GM19328 (cell line): ENCODE results near the gene NCOA5.
"Not testable (repeated sequence)": the region's sequence is repeated elsewhere in the genome, so short reads cannot be mapped to it uniquely, and the experiment has no call there.

ENCODE experiments used
- ATAC-seq: cut with Tn5 transposase; IDR thresholded peaks from one replicate; pipeline ENCODE4 v1.9.1; 2021; ENCODE audit warnings: mild to moderate bottlenecking, moderate library complexity; ENCODE audit not compliant: unreplicated experiment

The NCOA5 gene

DNA sequence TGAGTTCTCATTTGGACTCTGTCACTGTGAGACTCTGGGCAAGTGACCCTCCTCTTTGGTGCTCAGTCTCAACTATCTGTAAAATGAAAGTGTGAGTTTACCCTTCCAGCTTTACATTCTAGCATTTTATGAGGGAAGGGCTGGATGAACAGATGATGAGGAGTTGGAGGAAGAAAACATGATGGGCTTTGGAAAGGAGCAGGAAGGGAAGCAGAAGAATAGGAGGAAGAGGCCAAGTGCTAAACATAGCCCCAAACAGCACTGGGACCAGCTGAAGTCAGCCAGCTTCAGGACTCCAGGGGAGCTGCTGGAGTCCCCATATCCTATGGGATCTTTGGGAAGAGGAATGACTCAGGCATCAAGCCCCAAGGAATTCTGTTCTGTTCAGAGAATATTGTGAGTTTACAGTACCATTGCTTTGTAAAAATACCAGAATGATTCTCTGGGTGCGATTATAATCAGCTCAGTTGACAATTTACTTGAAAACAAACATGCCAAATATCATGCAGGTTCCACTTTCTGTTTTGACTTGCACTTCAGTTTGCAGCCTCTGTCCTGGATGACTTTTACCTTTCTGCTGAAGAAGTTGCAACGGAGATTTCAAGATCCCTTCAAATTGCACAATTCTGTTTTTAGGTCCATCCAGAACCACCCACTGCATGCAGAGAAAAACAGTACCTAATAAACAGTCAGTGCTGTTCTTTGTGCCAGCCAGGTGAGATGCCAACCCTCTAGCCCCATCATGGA, 31.6 kb upstream of the NCOA5 start:
- no peak for ATAC-seq

- ATAC-seq, result no peak
These were observed 30.4 kb upstream of the NCOA5 start for GRCh38 chr20:46120136-46120535.

DNA sequence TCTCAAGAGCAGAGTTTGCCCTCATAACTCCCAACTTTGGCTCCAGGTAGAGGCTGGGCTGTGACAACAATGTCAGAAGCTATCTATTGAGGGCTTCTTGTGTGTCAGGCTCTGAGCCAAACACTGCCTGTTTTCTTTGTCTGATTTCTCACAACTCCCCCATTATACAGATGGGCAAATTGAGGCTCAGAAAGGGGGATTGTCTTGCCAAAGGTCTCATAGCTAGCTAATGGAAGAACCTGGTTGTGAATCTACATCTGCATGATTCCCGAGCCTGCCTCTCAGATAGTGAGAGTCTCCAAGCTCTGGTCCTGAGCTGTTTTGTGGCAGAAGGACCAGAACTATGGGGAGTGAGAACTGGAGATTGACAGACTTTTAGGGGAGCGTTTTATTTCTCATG, 29.8 kb upstream of the NCOA5 start:
- no peak for ATAC-seq

DNA sequence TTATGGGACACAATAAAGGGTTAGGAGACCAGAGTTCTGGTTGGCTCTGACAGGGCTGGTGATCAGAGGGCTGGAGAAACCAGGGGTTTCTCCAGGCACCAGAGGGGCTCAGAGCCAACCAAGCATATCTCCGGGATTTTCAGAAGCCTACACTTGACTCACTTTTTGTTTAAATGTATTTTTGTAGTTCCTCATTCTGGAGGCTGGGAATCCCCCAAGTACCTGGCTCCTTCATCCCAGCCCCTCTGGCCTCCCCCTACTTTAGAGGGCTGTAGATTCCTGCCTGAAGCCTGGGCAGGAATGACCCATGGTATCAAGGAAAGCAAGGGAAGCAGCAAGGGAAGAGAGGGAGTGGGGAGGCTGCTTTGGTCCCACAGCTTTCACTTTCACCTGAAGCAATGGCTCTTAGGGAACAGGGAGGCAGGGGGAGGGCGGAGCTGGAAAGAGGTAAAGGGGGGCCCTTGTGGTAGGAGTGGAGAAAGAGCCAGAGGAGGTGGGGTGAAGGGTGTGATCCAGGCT, 29.3 kb upstream of the NCOA5 start:
- ATAC-seq, result no peak

DNA sequence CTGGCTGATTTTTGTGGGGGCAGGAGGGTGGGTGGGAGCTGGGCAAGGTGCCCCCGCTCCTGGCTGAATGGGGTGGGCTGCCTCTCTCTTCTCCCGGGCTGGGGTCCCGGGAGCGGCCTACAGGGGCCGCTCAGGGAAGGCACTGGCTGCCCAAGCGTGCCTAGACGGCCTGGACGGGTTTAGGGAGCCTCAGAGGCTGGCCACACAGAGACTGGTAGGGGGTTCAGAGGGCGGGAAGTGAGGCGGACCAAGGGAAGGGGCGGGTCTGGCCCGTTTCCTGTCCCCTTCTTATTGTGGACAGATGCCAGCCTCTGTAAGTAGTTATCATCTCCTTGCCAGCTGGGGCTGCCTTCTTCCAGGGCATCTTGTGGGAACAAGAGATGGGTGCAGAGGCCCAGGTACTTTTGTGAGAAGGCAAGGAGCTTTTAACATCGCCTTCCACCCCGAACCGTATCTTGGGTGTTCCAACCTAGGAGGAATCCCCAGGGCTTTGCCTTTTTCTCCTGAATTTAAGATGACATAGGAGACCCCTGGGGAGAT, 28.8 kb upstream of the NCOA5 start:
- peak; percentile 44 for ATAC-seq

DNA sequence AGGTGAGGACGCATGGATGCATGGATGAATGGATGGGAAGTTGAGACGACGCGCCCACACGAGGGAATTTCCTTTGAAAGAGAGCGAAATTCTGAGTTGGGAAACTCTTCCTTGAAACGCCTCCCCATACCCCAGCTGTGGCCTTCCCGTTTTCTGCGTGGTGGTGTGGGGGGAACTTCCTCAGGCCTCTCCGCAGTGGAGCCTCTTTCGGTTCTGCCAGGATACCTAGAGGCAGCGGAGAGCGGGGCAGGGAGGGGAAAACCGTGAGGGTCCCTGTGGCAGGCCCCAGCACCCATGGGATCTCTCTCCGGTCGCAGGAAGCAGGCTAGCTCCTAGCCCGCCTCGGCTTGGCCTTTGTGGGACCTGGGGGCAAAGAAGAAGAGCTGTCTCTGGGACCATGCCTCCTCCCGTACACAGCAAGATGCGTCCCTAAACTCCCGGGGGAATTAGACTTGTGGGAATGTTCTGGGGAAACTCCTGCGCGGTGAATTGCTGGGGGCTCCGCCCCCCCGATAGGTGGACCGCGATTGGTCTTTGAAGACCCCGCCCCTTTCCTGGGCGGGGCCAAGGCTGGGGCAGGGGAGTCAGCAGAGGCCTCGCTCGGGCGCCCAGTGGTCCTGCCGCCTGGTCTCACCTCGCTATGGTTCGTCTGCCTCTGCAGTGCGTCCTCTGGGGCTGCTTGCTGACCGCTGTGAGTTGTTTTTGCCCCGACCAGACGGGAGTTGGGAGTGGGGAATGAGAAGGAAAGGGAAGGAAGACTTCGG, 28.1 kb upstream of the NCOA5 start, which contains the start of gene CD40:
TSS of gene CD40 (plus strand) at position 611 of the 764 bp plus-strand sequence. CDS start at position 641, 30 bp downstream.
- ATAC-seq, result peak; percentile 57

- ATAC-seq, result no peak
These were observed 24.7 kb upstream of the NCOA5 start for GRCh38 chr20:46114449-46114848.

DNA sequence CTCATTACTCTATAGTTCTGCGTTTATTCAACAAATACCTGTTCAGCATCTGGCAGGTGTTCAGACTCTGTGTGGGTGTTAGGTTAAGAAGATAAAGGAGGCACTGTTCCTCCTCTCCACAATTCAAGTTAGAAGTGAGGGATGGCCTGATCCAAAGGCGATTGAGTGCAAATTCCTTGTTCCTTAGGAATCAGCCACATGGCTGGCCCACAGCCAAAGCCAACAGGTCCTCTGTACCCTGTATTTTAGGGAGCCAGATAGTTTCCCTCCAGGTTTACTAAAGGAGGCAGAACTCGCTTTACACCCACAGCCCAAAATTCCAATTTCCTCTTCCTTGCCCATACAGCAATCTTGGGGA, 23.3 kb upstream of the NCOA5 start:
- ATAC-seq, result no peak

DNA sequence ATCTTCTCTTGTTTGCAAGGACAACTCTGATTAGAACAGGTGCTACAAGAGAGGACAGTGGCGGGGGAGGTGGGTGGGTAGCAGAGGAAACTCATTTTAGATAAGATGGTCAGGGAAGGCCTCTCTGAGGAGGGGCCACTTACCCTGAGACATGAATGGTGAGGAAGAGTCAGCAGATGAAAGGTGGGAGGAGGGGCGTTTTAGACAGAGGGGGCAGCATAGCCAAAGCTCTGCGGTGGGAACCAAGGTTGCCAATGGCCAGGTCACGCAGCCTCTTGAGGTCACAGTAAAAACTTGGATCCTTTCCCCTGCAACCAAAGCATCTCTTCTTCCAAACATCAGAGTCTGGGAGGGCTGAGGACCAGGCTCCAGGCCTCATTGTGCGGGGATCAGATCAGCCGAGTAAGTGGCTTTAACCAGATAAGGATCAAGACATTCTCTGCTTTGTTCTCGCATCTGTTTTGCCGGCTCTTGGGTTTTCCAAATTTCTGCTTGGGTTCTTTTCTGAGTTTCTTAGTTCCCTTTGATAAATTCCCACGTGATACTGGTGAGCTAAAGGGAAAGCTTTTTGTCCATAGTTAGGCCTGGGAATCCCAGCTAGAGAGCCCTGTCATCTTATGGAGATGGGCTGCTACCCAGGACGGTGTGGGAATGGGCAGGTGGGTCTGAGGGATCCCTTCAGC, 22.8 kb upstream of the NCOA5 start:
- ATAC-seq, result no peak

GRCh38 chr20:46111836-46112212, 22.1 kb upstream of the NCOA5 start:
- no peak for ATAC-seq

DNA sequence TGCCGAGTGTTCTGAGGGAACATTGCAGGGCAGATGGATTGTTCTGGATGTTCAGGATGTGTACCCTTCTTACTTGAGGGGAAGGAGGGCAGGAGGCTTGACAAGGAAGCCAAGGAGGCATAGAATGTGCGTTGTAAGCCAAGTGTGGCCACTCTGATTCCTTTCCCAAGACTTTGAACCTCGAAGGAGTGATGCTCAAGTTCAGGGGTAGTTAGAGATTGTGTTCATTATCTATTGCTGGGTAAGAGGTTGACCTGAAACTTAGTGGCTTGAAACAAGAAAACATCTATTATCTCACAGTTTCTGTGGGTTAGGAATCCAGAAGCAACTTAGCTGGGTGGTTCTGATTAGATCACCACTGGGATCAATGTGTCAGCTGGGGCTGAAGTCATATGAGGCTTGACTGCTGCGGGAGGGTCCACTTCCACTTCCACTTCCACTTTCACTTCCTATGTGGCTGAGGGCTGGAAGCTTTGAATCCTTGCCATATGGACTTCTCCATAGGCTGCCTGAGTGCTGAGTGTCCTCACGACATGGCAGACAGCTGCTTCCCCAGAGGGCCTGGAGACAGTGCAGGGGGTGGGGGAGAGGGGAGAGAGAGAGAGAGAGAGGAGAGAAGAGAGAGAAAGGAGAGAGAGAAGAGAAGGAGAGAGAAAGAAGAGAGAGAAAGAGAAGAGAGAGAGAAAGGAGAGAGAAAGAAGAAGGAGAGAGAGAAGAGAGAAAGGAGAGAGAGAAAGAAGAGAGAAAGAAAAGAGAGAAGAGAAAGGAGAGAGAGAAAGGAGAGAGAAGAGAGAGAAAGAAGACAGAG, 21.5 kb upstream of the NCOA5 start:
- no peak for ATAC-seq

- ATAC-seq, result no peak
These were observed 19.2 kb upstream of the NCOA5 start for GRCh38 chr20:46108976-46109375.

DNA sequence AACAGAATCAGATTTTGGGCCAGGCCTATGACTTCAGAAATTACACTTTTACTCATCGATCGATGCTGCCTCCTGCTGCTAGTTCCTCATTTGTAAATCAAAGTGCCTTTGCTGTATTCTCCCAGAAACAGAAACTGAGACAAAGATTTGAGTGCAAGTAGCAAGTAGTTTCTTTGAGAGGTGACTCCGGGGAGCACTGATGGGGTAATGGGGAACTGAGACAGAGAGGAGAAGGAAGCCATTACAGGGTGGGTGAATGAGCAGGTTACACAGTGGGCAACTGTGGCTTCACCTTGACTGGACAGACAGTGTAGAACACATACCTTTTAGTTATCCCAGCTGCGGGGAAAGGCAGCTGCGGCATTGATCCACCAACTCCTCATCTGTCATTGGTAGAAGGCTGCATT, 18.7 kb upstream of the NCOA5 start:
- ATAC-seq, result peak; percentile 81

DNA sequence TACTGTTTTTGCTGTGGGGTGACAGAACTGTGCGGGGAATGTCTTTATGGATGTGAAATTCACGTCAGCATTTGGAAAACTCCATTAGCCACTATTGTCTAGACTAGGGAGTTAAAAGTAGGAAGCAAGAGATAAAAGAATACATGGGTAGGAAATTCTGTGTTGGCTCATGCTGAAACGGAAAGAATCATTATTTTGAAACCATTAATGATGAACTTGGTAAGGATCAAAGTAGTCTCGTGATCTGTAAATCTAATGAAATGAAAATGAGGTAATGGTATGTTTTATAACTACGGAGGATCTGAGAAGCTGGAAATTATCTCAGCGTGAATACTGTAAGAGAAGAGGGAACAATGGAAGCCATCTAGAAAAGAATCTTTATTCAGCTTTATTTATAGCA, 17.3 kb upstream of the NCOA5 start:
- ATAC-seq, result no peak

- ATAC-seq, result no peak
These were observed 14.5 kb upstream of the NCOA5 start for GRCh38 chr20:46104262-46104661.

DNA sequence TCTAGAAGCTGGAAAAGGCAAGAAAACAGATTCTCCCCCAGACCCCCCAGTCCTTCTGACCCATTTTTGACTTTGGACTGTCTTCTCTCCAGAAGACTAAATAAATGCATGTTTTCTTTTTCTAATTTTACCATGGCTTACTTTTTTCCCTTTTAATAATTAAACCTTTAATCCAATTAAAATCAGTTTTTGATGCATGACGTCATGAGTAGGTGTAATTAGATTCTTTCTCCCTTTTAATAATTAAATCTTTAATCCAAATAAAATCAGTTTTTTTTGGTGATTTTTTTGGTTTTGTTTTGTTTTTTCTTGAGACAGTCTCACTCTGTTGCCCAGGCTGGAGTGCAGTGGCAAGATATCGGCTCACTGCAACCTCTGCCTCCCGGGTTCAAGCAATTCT, 13.2 kb upstream of the NCOA5 start:
- ATAC-seq, result no peak

- ATAC-seq, result no peak
These were observed 12.2 kb upstream of the NCOA5 start for GRCh38 chr20:46101957-46102356.

DNA sequence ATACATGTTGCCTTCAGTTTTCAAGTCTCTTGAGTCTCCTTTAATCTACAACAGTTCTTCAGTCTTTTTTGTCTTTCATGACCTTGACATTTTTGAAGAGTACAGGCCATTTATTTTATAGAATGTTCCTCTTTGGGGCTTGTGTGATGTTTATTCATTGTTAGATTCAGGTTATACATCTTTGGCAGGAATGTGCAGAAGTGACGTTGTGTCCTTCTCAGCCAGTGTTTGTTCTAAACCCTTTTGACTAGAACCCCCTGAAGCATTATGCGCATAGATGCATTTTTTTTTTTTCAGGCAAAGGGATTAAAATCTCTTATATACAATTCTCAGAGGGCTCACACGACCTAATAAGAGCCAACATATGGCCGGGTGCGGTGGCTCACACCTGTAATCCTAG, 11.2 kb upstream of the NCOA5 start:
- no peak for ATAC-seq

GRCh38 chr20:46100444-46100843, 10.7 kb upstream of the NCOA5 start:
- not testable (repeated sequence) for ATAC-seq

DNA sequence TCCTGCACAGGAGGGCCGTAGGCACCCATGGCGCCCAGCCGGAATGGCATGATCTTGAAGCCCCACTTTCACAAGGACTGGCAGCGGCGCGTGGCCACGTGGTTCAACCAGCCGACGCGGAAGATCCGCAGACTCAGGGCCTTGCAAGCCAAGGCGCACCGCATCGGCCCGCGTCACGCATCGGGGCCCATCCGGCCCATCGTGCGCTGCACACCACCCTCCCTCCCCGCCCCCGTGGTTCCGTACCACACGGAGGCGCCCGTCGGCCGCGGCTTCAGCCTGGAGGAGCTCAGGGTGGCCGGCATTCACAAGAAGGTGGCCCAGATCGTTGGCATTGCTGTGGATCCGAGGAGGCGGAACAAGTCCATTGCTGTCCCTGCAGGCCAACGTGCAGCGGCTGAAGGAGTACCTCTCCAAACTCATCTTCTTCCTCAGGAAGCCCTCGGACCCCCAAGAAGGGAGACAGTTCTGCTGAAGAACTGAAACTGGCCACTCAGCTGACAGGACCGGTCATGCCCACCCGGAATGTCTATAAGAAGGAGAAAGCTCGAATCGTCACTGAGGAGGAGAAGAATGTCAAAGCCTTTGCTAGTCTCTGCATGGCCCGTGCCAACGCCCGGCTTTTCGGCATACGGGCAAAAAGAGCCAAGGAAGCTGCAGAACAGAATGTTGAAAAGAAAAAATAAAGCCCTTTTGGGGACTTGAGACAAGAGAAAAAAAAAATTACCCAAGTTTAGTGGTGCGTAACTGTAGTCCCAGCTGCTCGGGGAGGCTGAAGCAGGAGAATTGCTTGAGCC, 9.9 kb upstream of the NCOA5 start:
- ATAC-seq, result no peak
